DOHH2 (cell line): ENCODE measurements around the gene ATP2B3.

ENCODE experiments used
- CTCF ChIP-seq: fragments of 200-600 bp; sonication (generic); IDR thresholded peaks from one replicate; pipeline ENCODE4 v1.5.1; 2014; ENCODE audit warnings: antibody characterized with exemption, mild to moderate bottlenecking, low read depth, low read length; ENCODE audit not compliant: poor library complexity, severe bottlenecking
- EZH2phosphoT487 ChIP-seq: fragments of 200-600 bp; sonication (generic); IDR thresholded peaks from 2 replicates; pipeline ENCODE4 v1.6.1; 2017; ENCODE audit warnings: borderline replicate concordance, mild to moderate bottlenecking, antibody characterized with exemption, low read length, moderate library complexity, mixed read lengths

DNA sequence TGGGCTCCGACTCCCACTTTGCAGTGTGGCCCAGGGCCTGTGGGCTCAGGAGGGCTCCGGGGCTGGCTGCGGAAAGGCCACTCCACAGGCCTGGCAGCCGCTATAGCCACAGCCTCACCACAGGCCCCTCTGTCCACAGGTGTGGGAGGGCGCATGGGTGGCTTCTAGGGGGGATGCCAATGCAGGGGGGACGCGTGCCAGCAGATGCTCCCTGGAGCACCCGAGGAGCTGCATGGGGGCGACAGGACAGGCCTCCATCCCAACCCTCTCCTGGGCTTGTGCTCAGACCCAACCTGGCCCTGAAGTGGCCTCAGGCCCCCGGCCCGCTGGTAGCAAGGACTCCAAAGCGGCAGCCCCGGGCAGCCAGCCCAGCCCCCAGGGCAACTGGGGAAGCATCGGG is 14.6 kb upstream of the ATP2B3 start:
- TF ChIP-seq CTCF (no peak), EZH2phosphoT487 (no peak)
